Esophagus squamous epithelium (tissue), 5 donors: Measurements from ENCODE around the gene SMYD3. TPM values are rescaled to one million over a fixed set of nuclear protein-coding genes. Genes with fewer than 3 reads are reported as not detected.

Experiments used
- DNase-seq: peaks from one replicate; lab custom pipeline; 2025; lab: John Stamatoyannopoulos, UW
- H3K27ac ChIP-seq, 4 donors: fragments of 200-600 bp; sonication (generic); one replicate each; pipeline ENCODE4 v1.5.1; 2016 to 2019; ENCODE audit warnings: mild to moderate bottlenecking in 1 of 4
- H3K27me3 ChIP-seq, 4 donors: fragments of 200-600 bp; sonication (generic); 1 replicate in 3 of 4; 2 replicates in 1 of 4; pipeline versions ENCODE4 v1.5.1 to v1.6.0; 2017 to 2021; ENCODE audit warnings: antibody characterized with exemption in 1 of 4
- H3K36me3 ChIP-seq, 3 donors: fragments of 200-600 bp; sonication (generic); one replicate each; pipeline ENCODE4 v1.5.1; 2016 to 2019
- H3K4me1 ChIP-seq, 3 donors: fragments of 200-600 bp; sonication (generic); one replicate each; pipeline ENCODE4 v1.5.1; 2017 to 2019
- H3K4me3 ChIP-seq, 4 donors: fragments of 200-600 bp; sonication (generic); 1 replicate in 3 of 4; 2 replicates in 1 of 4; pipeline ENCODE4 v1.5.1; 2016 to 2019; ENCODE audit warnings: mild to moderate bottlenecking in 2 of 4, moderate library complexity in 1 of 4
- H3K9me3 ChIP-seq, 3 donors: fragments of 200-600 bp; sonication (generic); one replicate each; pipeline ENCODE4 v1.5.1; 2016 to 2019
- POLR2A ChIP-seq, 4 donors: fragments of 450-650 bp; IDR thresholded peaks; one replicate each; pipeline ENCODE4 v1.6.1; 2017; ENCODE audit warnings: antibody characterized with exemption in 4 of 4, mild to moderate bottlenecking in 4 of 4, moderate library complexity in 3 of 4
- WGBS, 2 donors: methylation state at CpG; one replicate each; pipeline ENCODE4 v1.1.5; 2018; 5-methylcytosine and 5-hydroxymethylcytosine counted together
- intact Hi-C: fragments of 100-400 bp; cut with DNase I; formaldehyde crosslinking; loops from one replicate; pipeline ENCODE4 v1.15.0; 2022
- total RNA-seq, 4 donors: library from RNA; depleted of rRNA; stranded (reverse); fragments of >200 nt; gene quantifications; one replicate each; pipeline ENCODE4 v1.1.0, GENCODE V29; 2016
- TF ChIP-seq, protein P1 (sequence below), 6 experiments: fragments of 450-650 bp in 4 of 6; fragments of 200-600 bp in 2 of 6; sonication (generic) in 2 of 6; IDR thresholded peaks; one replicate each; pipeline ENCODE4 v1.5.1; 2016 to 2019; ENCODE audit warnings: antibody characterized with exemption in 6 of 6, mild to moderate bottlenecking in 4 of 6, moderate library complexity in 4 of 6
- donor health status: DM: yes; HTN: yes; CAD: no.

SMYD3 gene
- total RNA-seq, 4 donors from 2014 or later = 8.4 to 15.8 (median 11.5) TPM

DNA sequence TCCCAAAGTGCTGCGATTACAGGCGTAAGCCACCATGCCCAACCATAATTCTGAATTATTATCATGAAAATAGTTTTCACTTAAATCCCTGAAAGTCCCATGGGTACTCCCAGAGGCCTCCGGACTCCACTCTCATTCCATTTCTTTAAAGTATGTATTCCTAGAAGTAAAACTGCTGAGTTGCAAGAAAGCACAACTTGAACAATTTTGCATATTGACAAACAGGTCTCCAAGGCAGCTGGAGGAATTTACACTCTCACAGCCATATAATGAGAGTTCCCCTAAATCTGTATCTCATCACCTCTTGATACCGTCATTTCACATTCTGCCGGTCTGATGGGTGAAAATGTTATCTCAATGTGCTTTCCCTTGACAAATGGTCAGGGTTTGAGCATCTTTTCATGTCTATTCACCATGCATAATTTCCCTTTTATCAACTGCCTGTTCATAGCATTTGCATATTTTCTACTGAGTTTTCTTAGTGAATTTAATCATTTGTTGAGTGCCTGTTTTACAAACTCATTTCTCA, 129.4 kb downstream of the SMYD3 start:
- intact Hi-C loops = no loop called here
- Histone ChIP-seq H3K27ac (no peak overlapping the region), H3K36me3 (no peaks in the 10 kb centered on the region), H3K4me1 (no peaks in the 10 kb centered on the region), H3K9me3 (no peaks in the 10 kb centered on the region), H3K27me3 (no peaks in the 10 kb centered on the region), H3K4me3 (no peak overlapping the region)
- no peak for DNase-seq
- WGBS, 2 donors = 92 to 94% methylated on average over 5 of the region's 5 CpGs
- TF ChIP-seq, protein P1, sequence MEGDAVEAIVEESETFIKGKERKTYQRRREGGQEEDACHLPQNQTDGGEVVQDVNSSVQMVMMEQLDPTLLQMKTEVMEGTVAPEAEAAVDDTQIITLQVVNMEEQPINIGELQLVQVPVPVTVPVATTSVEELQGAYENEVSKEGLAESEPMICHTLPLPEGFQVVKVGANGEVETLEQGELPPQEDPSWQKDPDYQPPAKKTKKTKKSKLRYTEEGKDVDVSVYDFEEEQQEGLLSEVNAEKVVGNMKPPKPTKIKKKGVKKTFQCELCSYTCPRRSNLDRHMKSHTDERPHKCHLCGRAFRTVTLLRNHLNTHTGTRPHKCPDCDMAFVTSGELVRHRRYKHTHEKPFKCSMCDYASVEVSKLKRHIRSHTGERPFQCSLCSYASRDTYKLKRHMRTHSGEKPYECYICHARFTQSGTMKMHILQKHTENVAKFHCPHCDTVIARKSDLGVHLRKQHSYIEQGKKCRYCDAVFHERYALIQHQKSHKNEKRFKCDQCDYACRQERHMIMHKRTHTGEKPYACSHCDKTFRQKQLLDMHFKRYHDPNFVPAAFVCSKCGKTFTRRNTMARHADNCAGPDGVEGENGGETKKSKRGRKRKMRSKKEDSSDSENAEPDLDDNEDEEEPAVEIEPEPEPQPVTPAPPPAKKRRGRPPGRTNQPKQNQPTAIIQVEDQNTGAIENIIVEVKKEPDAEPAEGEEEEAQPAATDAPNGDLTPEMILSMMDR (IDR thresholded peaks at IDR 0.05) = no peak
- TF ChIP-seq POLR2A (IDR thresholded peaks at IDR 0.05) = no peak

DNA sequence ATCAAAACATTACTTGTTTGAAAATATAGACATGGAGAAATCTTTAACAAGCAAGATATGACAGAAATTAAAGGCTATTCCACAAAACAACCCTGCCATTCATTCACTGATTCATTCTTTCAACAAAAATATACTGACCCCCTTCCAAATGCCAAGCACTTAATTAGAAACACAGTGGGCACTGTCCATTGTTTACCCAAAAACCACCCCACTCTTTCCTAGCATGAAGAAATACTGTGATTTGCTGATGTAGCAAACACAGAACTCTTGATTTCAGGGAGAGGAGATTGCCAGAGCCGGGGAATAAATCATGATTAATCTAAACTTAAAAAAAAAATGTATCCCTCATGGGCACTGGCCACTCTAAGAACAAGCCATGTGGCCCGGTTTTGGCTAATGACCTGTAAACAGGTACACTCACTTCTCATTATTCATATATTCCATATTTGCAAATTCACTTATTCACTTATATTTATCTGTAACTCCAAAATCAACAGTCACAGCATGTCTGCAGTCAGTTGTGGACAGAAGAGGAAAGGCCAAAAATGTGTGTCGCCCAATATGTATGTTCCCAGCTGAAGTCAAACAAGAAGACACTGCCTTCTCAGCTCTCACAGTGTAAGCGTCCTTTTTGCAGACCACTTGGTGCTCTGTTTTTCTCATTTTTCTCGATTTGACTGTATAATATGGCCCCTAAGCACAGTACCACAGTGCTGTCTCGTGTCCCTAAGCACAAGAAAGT, 133.1 kb downstream of the SMYD3 start:
- DNase-seq = no peak
- no peaks in the 10 kb centered on the region for H3K4me1 ChIP-seq
- 75 to 82% methylated on average over 6 of the region's 6 CpGs for WGBS, 2 donors
- H3K9me3 ChIP-seq = no peaks in the 10 kb centered on the region
- intact Hi-C loops = no loop called here
- H3K4me3 ChIP-seq = no peak overlapping the region
- TF ChIP-seq, protein P1 (IDR thresholded peaks at IDR 0.05) = no peak
- no peak for TF ChIP-seq POLR2A (IDR thresholded peaks at IDR 0.05)
- no peaks in the 10 kb centered on the region for H3K27me3 ChIP-seq
- H3K36me3 ChIP-seq = no peaks in the 10 kb centered on the region
- H3K27ac ChIP-seq = no peak overlapping the region

DNA sequence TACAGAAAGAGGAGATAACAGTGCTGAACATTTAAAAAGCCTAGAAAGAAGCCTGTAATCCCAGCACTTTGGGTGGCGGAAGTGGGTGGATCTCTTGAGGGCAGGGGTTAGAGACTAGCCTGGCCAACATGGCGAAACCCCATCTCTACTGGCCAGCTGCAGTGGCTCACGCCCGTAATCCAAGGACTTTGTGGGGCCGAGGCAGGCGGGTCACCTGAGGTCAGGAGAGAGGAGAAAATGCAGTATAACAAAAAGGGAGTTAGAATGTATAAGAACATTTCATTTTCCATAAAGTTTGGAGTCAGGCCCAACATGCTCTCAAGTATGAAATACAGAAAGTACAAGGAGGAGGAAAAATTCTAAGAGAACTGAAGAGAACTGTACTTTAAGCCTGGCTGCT, 134.5 kb downstream of the SMYD3 start:
- Histone ChIP-seq H3K36me3 (no peaks in the 10 kb centered on the region), H3K4me3 (no peak overlapping the region), H3K27me3 (no peaks in the 10 kb centered on the region), H3K9me3 (no peaks in the 10 kb centered on the region), H3K27ac (no peak overlapping the region), H3K4me1 (no peaks in the 10 kb centered on the region)
- DNase-seq = no peak
- TF ChIP-seq, protein P1 (IDR thresholded peaks at IDR 0.05) = no peak
- no peak for TF ChIP-seq POLR2A (IDR thresholded peaks at IDR 0.05)
- WGBS, 2 donors = 86 to 88% methylated on average over 6 of the region's 6 CpGs
- intact Hi-C loops = no loop called here

DNA sequence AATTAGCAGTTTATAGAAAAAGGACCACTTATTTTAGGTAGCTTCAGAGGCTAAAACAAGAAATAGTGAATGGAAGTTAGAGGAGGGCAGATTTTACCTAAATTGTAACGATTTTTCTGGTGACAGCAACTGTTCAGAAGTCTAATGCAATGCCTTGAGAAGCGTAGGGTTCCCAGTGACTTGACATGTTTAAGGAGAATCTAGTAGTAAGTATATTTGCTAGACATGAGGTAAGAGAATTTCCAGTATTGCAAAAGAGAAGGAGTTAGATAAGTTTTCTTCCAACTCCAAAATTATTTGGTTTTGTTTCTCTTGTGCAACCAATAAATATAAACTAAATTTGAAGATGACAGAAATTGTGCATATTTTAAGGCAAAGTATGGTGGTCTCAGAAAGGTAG, 140.0 kb downstream of the SMYD3 start:
- no peaks in the 10 kb centered on the region for H3K36me3 ChIP-seq
- intact Hi-C loops = no loop called here
- DNase-seq = no peak
- no peak overlapping the region for H3K4me3 ChIP-seq
- H3K27ac ChIP-seq = no peak overlapping the region
- TF ChIP-seq, protein P1 (IDR thresholded peaks at IDR 0.05) = no peak
- TF ChIP-seq POLR2A (IDR thresholded peaks at IDR 0.05) = no peak
- H3K27me3 ChIP-seq = no peaks in the 10 kb centered on the region
- WGBS, 2 donors = 91 to 97% methylated on average over 2 of the region's 2 CpGs
- H3K4me1 ChIP-seq = no peaks in the 10 kb centered on the region
- no peaks in the 10 kb centered on the region for H3K9me3 ChIP-seq

DNA sequence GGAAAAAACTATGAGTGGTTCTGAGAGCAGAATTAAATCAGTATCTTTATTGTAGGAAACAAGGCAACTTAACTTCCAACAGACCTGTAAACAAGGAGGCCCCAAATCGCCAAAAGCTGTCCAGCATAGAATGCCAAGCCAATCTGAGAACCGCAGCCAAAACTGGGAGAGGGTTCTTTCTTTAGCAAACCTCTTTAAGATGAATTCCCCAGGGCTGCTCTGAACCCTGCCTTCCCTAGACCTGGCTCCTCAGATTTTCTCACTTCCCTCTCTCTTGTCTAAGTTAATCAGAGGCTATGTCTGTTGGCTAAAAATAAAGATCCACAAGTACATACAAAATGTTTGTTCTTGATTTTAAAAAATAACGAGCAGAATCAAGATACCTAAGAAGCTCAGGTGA, 141.4 kb downstream of the SMYD3 start:
- H3K9me3 ChIP-seq = no peaks in the 10 kb centered on the region
- no peaks in the 10 kb centered on the region for H3K4me1 ChIP-seq
- WGBS, 2 donors = 57 to 65% methylated on average over 3 of the region's 3 CpGs
- no peak for DNase-seq
- no peak overlapping the region for H3K27ac ChIP-seq
- no peaks in the 10 kb centered on the region for H3K36me3 ChIP-seq
- H3K27me3 ChIP-seq = no peaks in the 10 kb centered on the region
- TF ChIP-seq, protein P1 (IDR thresholded peaks at IDR 0.05) = no peak
- TF ChIP-seq POLR2A (IDR thresholded peaks at IDR 0.05) = no peak
- no peak overlapping the region for H3K4me3 ChIP-seq
- intact Hi-C loops = no loop called here
